NCI-H226 (cell line): ENCODE data around the gene ARHGEF4.
"Not testable (repeated sequence)": the region's sequence is repeated elsewhere in the genome, so short reads cannot be mapped to it uniquely, and the experiment has no call there.

ENCODE experiments used
- DNase-seq: peaks from one replicate; pipeline ENCODE4 v3.0.0-alpha.2; 2015

The ARHGEF4 gene

DNA sequence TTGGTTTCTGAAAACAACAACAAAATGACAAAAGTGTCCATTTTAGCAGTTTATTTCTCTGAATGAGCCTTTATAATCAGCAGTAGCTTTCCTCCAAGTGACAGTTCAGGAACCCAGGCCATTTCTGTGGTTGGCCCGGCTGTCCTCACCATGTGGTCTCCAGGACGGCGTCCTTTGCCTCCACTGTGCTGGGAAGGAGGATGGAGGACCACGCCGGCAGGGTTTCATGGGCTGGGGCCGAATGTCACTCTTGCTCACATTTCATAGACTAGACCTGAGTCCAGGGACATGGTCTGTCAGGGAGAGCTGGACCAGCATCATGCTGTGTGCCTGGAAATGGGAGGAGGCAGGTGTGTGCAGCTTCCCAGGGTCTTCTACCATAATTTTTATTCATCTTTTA, 50.9 kb downstream of the ARHGEF4 start:
- DNase-seq = no peak

DNA sequence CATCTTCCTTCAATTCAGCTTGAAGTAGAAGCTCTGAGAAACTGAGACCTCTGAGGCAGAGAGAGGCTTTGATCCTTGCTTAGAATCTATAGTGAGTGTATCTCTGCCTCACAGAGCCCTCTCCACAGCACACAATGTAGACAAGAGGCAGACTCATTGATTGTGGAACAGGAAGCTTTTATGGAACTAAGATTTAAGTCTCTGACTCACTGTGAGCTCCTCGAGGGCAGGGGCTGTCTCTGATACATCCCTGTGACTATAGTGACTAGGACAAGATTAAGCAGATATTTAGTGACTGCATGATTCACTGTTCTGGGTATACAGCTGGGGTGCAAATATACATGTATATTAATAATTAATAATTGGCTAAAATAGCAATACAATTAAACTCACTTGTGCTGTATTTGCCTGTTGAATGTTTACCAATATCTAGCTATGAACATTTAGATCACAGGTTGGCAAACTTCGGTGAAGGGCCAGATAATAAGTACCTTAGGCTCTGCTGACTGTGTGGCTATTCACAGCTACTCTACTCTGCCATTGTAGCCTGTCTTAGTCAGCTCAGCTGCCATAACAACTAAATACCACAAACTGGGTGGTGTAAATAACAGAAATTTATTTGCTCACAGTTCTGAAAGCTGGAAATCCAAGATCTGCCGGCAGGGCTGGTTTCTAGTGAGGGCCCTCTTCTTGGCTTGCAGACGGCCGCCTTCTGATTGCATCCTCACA, 54.4 kb downstream of the ARHGEF4 start:
- no peak for DNase-seq

DNA sequence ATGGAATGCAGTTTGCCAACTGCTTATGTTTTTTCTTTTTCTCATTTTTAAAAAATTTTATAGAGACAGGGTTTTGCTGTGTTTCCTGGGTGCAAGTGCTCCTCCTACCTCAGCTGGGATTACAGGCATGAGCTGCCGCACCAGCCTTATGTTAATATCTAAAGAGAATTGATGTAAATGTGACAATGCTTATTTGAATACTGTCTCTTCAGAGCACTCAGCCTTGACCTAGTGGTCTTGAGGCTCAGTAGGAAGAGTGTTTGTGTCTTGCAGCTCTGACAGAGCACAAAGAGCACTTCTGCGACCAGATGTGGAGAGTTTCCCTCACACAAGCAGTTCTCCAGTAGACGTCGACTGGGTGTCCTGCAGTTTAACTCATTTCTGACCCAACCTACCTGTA, 55.3 kb downstream of the ARHGEF4 start:
- no peak for DNase-seq

GRCh38 chr2:130892793-130893785, 56.4 kb downstream of the ARHGEF4 start:
- DNase-seq = no peak

- no peak for DNase-seq
These were observed 57.7 kb downstream of the ARHGEF4 start for GRCh38 chr2:130894326-130894942.

- DNase-seq = no peak
These were observed 60.1 kb downstream of the ARHGEF4 start for GRCh38 chr2:130896813-130897212.

- no peak for DNase-seq
These were observed 61.8 kb downstream of the ARHGEF4 start for GRCh38 chr2:130898553-130898952.

- DNase-seq = no peak
These were observed 62.6 kb downstream of the ARHGEF4 start for GRCh38 chr2:130899306-130899705.

DNA sequence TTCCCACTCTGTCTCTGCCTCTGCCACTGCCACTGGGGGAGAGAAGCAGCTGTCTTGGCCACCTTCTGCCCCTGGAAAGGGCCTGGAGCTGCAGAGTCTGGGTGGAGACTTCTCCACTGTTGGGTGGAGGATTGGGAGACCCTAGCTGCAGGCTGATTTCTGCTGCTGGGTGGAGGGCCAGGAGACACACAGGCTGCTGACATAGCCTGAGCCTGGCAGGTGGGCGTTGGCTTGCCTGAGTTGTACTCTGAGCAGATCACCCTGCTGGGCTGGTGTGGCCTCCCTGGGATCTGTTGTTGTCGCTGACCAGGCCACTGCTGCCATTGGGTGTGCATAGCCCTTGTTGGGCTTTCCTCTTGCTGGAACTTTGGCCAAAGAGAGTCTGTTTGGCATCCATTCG, 64.3 kb downstream of the ARHGEF4 start:
- DNase-seq = no peak

- not testable (repeated sequence) for DNase-seq
These were observed 64.9 kb downstream of the ARHGEF4 start for GRCh38 chr2:130901626-130902025.

DNA sequence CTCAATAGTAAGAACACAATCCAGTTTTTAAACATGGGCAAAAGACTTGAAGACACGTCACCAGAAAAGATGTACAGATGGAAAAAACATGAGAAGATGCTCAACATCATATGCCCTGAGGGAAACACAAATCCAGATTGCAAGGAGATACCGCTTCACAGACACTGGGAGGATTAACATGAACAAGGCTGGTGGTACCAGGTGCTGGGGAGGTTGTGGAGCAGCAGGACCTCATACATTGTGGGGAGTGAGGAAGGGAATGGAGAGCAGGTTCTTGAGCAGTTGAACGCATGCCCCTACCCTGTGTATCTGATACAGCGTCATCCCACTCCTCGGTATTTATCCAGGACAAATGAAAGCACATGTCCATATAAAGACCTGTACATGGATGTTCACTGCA, 72.1 kb downstream of the ARHGEF4 start:
- DNase-seq = no peak

DNA sequence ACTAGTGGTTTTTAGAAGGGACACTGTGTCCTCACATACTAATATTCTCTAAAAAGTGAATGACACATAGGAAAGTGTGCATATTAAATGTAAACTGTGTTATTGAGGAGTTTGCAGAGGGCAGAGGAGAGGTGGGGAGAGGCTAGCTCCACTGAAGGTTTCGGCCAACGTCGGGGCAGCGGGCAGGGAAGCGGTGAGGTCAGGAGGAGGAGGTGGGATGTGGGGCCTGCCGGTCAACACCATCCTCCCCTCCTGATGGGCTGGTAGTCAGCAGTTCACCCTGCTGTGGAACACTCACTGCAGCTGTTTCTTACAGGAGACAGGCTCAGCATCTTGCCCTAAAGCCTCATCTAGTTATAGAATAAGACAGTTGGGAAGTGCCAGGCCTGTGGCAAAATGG, 74.2 kb downstream of the ARHGEF4 start:
- no peak for DNase-seq

DNA sequence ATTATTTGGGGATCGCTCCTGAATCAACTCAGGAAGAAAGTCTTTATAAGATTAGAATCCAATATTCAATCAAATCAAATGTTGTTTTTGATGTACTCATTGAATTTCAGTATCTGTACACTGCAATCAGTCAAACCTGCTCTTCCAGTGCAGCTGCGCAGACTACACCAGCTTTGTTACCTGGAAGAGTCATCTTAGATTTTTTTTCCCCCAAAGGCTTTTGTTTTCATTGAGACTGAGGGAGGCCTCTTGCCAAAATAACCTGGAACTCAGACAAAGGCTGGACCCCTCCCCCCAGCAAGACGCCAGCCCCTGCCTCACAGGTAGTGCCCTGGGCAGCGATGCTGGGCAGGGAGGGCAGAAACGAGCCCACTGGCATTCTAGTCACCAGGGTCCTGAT, 74.8 kb downstream of the ARHGEF4 start:
- no peak for DNase-seq

GRCh38 chr2:130911996-130912395, 75.3 kb downstream of the ARHGEF4 start:
- DNase-seq = no peak

DNA sequence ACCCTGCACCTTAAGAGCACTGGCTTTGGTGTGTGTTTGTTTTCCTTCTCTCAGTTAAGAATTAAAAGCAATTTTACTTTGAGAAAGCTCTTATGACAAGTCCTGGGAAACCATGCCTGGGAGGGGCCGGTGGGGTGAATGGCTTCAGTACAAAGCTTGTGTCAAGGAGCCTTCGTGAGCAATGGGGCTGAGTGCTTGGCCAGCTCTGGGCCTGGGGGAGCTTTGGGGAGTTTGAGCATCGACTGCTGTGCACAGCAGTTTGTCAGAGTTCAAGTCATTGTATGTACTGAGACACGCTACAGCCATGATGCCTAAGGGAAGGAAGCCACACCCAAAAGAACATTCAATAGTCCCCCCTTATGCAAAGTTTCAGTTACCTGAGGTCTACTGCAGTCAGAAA, 75.8 kb downstream of the ARHGEF4 start:
- DNase-seq = no peak

DNA sequence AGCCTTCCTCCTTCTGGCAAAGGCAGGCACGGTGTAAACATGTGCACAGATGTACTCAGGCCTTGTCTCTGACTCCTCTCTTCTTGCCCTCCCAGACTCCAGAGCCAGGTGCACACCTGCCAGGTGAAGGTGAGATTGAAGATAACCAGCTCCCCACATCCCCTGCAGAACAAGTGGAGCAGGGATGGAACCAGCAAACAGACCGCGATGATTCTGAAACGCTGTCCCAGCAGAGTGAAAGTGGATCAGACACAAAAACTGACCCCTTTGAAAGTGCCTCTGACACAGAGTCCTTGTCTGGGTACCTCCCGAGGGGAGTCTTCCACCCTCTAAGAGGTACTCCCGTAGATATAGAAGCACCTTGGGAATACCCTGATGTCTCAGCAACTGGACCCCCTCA, 77.2 kb downstream of the ARHGEF4 start:
- no peak for DNase-seq

DNA sequence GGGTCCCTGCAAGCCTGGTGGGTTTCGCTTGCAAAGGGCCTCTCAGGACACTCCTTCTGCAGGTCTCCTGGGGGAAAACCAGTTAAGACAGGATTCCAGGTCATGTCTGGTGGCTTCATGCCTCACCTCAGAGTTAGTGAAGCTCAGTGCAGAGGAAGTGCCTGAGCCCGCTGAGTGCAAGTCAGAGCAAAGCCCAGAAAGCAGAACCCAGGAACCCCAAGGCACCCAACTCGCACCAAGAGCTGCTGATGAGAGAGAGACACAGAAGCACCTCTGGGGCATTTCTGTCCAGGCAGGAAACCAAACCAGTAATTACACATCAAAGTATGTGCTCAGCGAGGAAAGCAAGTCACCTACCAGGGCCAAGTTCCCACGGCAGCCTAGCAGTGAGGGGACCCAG, 78.4 kb downstream of the ARHGEF4 start:
- DNase-seq = no peak

DNA sequence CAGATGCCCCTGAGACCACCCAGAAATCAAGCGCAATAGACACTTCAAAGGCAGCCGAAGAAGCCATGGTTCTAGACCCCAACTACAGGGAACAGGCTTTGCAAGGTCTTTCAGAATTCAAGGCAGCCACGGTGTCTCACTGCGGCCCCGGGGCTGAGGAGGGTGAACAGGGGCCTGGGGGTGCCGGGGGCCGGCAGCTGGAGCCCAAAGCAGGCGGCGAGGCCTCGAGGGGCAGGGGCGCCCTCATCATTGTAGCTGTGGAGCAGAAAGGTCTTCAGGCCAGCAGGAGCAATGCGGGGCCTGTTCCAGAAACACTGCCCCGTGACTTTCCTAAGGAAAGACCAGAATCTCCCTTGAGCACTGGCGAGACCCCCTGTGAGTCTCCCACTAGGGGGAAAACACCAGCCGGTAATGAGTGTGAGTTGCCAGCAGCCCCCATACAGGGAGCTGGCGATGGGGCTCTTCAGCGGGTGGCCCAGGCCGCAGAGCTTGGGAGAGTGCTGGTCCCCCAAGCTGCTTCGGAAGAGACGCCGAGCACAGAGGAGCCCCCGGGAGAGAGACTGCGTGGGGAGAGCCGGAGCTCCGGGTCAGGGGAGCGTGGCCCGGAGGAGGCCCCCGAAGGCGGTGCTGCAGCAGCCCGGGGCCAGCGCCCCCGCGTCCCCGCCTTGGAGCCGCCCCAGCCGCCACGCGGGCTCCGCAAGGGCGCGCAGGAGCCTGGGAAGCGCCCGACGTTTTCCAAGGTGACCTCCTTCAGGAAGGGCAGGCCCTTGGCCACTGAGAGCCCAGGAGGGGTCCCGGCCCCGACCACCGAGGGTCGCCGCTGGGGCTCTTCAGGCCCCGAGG, 79.1 kb downstream of the ARHGEF4 start:
- DNase-seq = no peak

- DNase-seq = no peak
These were observed 79.7 kb downstream of the ARHGEF4 start for GRCh38 chr2:130916438-130916705.

GRCh38 chr2:130917006-130917688, 80.4 kb downstream of the ARHGEF4 start:
- DNase-seq = no peak

DNA sequence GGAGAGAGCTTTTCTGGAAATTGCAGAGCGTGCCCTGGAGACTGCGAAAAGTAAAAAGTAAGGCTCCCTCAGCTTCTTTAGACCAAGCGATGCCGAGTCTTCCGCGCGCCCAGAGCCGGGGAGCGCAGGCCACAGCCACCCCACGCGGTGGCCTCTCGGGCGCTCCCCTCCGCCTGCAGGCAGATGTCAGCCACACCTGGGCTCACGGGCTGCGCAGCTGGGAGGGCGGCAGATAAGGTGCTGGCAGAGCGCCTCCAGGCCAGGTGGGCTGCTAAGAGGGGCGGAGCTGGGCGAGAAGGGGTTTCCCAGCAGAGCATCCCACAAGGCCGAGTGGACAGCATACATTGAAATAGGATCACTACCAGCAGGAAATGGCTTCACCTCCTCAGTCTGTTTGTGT, 81.7 kb downstream of the ARHGEF4 start:
- DNase-seq = no peak

DNA sequence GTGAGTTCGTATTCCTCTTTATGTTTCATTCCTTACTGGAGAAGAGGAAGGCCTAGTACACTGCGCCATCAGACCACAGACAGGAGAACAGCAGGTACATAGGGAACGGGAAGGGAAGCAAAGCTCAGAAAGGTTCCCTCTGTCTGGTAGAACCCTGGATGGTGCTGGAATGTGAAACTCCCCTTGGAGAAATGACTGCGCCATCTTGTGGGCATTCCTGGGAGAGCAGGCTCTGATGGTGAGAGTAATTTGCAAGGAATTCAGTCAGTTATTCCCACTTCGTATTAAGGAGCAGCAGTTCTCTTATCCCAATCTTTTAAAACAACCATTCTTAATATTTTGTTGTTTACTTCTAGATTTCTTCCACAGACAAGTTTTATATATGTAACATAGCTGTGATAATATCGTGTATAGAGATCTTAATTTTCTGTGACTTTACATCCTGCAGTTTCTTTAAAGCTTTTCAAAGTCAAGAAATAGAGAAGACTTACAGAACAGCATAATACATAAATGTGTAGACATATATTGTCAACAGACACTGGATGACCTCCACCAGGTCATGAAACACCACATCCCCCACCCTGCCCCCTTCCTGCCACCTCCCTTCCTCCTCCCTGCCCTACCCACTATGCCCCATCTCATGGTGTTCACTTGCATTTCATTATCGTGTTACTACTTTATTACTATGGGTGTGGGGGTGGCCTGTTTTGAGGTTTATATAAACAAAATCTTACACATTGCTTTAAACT, 83.9 kb downstream of the ARHGEF4 start:
- DNase-seq = peak; percentile 45
